ENCODE data around the gene CCDC137.

Gene CCDC137

GRCh38 chr17:81717766-81718089 is 51.2 kb downstream of the CCDC137 start:
- no peak for DNase-seq

- no peak for DNase-seq
Measured at GRCh38 chr17:81719410-81720266, 53.1 kb downstream of the CCDC137 start.

GRCh38 chr17:81720267-81721071 is 53.9 kb downstream of the CCDC137 start:
- no peak for DNase-seq

- DNase-seq = no peak
Measured at GRCh38 chr17:81722184-81723120, 55.9 kb downstream of the CCDC137 start.
